Sciatic nerve (tissue), 2 donors: ENCODE results near the gene ZNF80. TPM values are rescaled to one million over a fixed set of nuclear protein-coding genes. Genes with fewer than 3 reads are reported as not detected.

ENCODE experiments used
- ATAC-seq: fragments of 200-7000 bp; cut with Tn5 transposase; one replicate; pipeline ENCODE4 v1.9.1; 2020; ENCODE audit warnings: mild to moderate bottlenecking, moderate library complexity
- DNase-seq: peaks from one replicate; pipeline ENCODE4 v3.0.0-alpha.2; 2020; ENCODE audit warnings: low spot score
- intact Hi-C: fragments of 100-400 bp; cut with DNase I; formaldehyde crosslinking; loops from one replicate; pipeline ENCODE4 v1.14.2; 2022
- total RNA-seq: library from RNA; stranded (reverse); fragmentation: NEBNext Ultra II Directional; extraction: Animal tissue kit (Norgen Biotek cat#: 25700); gene quantifications from one replicate; pipeline ENCODE4 v1.2.1, GENCODE V29; 2021
- donor health status: DM: no; HTN: no; CAD: no.
- donor health status: DM: no; HTN: no; CAD: no.

Gene ZNF80
- total RNA-seq, 1 donor from 2014 or later, result not detected

GRCh38 chr3:114221881-114222264, 15.5 kb downstream of the ZNF80 start:
- intact Hi-C loops, result no loop called here
- no peak for ATAC-seq
- no peak for DNase-seq

- intact Hi-C loops, result no loop called here
- ATAC-seq (no peak), DNase-seq (no peak)
Measured at GRCh38 chr3:114221165-114221880, 16.1 kb downstream of the ZNF80 start.

DNA sequence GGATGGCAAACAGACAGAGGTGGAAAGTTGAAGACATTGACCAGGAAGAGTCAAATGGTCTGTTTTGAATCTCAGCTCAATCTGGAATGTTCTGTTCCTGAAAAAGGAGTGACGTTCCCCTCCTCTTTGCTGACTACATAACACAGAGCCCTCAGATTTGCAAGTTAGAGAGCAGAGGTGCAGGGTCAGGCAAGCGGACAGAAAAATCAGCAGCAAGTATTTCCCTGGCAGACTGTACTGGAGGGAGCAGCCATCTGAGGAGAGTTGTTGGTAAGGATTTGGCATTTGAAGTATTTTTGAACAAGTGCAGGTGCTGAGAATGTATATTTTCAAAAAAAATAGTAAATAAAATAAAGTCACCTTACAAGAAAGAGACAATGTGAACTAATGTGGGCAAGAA, 17.6 kb downstream of the ZNF80 start:
- intact Hi-C loops, result no loop called here
- DNase-seq (no peak), ATAC-seq (peak; percentile 33)

GRCh38 chr3:114218578-114219185, 18.7 kb downstream of the ZNF80 start:
- DNase-seq (no peak), ATAC-seq (no peak)
- intact Hi-C loops, result no loop called here

GRCh38 chr3:114218006-114218405, 19.4 kb downstream of the ZNF80 start:
- intact Hi-C loops, result no loop called here
- ATAC-seq (no peak), DNase-seq (no peak)

GRCh38 chr3:114217266-114217665, 20.1 kb downstream of the ZNF80 start:
- intact Hi-C loops, result no loop called here
- ATAC-seq, result no peak
- no peak for DNase-seq

- intact Hi-C loops, result no loop called here
- ATAC-seq (no peak), DNase-seq (no peak)
Measured at GRCh38 chr3:114216186-114216970, 21.0 kb downstream of the ZNF80 start.

DNA sequence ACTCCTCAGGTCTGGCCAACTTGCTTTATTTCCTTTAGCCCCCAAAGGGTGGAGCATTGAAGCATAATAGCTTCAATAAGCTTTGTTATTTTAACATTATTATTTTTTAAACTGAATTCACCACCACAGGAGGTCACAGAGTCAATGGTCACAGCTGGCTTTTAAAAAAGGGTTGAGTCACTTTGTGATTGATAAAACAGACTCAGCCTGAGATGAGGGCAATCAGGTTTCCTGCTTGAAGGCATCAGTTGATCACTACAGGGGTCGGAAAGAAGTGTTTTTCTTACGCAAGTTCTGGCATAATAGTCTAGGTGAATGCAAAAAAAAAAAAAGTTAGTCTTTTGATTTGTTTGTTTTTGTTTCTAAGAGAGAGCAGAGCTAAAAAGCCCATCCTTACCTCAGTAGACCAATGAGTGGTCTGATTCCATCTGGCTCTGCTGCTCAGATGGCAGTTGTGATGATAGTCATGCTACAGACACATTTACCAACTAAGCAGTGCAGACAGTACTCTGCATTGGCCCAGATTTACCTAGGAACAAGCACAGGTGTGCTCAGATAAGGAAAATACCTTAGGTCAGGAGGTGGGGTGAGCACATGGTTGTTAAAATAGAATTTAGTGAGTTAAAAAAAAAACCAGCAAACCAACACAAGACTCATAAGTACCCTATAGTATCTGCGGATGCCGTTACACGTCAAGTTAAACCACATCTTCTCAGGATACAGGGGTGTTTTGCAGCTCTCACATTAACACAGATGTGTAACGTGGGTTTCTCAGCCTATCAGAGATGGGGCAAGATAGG, 22.6 kb downstream of the ZNF80 start:
- intact Hi-C loops, result no loop called here
- ATAC-seq, result no peak
- DNase-seq, result no peak

DNA sequence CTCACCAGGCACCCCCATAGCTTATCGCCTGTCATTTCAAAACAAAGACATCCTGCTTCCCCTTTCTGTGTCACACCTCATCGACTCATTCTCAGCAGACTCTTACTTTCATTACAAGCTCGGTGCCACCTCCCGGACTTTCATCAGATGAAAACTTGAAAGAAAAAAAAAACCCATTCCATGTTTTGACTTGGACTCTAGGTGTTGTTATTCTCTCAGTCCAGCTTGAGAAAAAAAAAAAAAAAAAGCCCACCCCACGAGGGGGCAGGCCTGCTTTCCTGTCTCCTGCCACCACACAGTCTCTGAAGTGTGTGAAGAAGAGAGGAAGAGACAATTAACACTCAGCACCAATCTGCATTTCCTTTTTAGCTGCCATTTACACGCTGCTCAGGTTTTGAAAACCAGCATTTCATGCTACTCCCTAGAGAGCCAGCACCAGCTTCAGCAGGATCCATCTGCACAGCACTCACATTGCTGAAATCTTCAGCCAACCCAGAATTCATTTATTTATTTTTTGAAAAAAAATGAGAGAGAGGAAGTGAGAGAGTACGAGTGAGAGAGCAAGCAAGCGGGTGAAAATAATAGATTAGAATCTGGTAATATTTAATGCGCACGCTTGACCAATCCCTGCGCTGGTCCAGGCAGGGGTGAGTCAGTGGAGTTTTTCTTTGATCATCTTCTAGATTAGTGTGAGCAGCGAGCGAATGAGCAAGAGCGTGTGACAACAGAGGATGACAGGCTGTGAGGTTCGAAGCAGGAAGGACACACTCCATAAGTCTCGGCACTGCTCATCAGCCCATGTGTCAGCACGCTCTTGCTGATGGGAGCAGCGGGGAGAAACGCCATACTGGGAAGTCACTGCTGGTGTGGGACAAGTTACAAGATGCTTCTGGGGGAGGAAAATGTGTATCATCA, 23.5 kb downstream of the ZNF80 start:
- DNase-seq, result no peak
- peak; percentile 78 for ATAC-seq
- intact Hi-C loops, result no loop called here

- no peak for DNase-seq
- ATAC-seq, result no peak
- intact Hi-C loops, result no loop called here
Measured at GRCh38 chr3:114213292-114213626, 24.1 kb downstream of the ZNF80 start.

- ATAC-seq (no peak), DNase-seq (no peak)
- intact Hi-C loops, result no loop called here
Measured at GRCh38 chr3:114212646-114213045, 24.7 kb downstream of the ZNF80 start.

- no peak for ATAC-seq
- intact Hi-C loops, result no loop called here
- no peak for DNase-seq
Measured at GRCh38 chr3:114207768-114208167, 29.6 kb downstream of the ZNF80 start.

- intact Hi-C loops, result no loop called here
- ATAC-seq (no peak), DNase-seq (no peak)
Measured at GRCh38 chr3:114206342-114206741, 31.0 kb downstream of the ZNF80 start.

- intact Hi-C loops, result no loop called here
- no peak for ATAC-seq
- no peak for DNase-seq
Measured at GRCh38 chr3:114205541-114205940, 31.8 kb downstream of the ZNF80 start.

DNA sequence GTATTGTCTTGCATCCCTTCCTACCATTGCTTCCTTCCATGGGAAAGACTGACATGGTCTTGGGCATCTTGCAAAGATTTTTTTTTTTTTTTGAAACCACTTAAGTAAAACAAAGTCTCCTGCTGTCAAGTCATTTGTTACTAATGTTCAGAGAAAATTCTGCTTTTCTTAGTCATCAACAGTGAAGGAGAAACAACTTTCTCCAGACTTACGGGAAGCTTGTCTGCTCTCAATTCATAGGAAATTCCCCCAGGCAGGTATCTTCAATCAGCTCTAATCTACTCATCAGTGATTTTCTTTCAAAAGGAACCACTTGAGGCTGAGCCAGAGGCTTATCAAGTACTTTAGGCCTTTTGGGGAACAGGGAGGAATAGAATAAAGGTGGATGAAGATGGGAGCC, 42.6 kb downstream of the ZNF80 start:
- ATAC-seq, result no peak
- DNase-seq, result no peak
- intact Hi-C loops, result no loop called here

- intact Hi-C loops, result no loop called here
- DNase-seq, result no peak
- ATAC-seq, result no peak
Measured at GRCh38 chr3:114192136-114192535, 45.2 kb downstream of the ZNF80 start.

- no peak for DNase-seq
- ATAC-seq, result no peak
- intact Hi-C loops, result no loop called here
Measured at GRCh38 chr3:114186501-114186900, 50.9 kb downstream of the ZNF80 start.
